HepG2 (cell line): Measurements from ENCODE around the gene KIF1C. TPM values are rescaled to one million over a fixed set of nuclear protein-coding genes. Genes with fewer than 3 reads are reported as not detected.
A peak's percentile ranks its signal among the peaks of the same experiment; 100 is the strongest.

Experiments used
- ATAC-seq: fragments of 200-7000 bp; cut with Tn5 transposase; 3 replicates; pipeline ENCODE4 v1.9.1; 2020; ENCODE audit warnings: mild to moderate bottlenecking, moderate library complexity
- BruUV-seq: library from RNA; stranded (reverse); fragments of 400-500 nt; replicated peaks from 2 replicates; lab custom pipeline; 2021; lab: Mats Ljungman, UMichigan
- CTCF ChIA-PET: fragments of 300-600 bp; formaldehyde crosslinking; extraction: SDS; loops from one replicate; lab custom pipeline; 2021; ENCODE audit warnings: low total read pairs, inconsistent platforms, low intra/inter-chr PET ratio; lab: Yijun Ruan, JAX
- POLR2A ChIA-PET: fragments of 350-600 bp; sonication (Branson Sonifier 250); formaldehyde crosslinking; loops from one replicate; lab custom pipeline; 2020; ENCODE audit warnings: antibody characterized with exemption, inconsistent platforms; lab: Yijun Ruan, JAX
- DNase-seq: peaks from one replicate; pipeline ENCODE4 v3.0.0-alpha.2; 2015; ENCODE audit warnings: low spot score
- FAIRE-seq: peaks from 3 replicates; lab custom pipeline; 2011; peaks lifted over from hg19 to GRCh38; lab: Jason Lieb, UNC
- H2AFZ ChIP-seq: one replicate; pipeline ENCODE4 v1.6.1; 2011; ENCODE audit warnings: low read length, inconsistent platforms
- H3K27ac ChIP-seq: fragments of 300-600 bp; 3 replicates; pipeline ENCODE4 v1.8.0; 2011; ENCODE audit warnings: mixed run types, mild to moderate bottlenecking, mixed read lengths, low read length, inconsistent platforms; ENCODE audit not compliant: insufficient read depth; ENCODE audit errors: extremely low read length
- H3K27me3 ChIP-seq, 2 experiments: fragments of 200-600 bp in 1 of 2; 2 replicates in 1 of 2; 3 replicates in 1 of 2; pipeline versions ENCODE4 v1.6.0 to v1.8.0; 2011; ENCODE audit warnings: low read length in 2 of 2, mild to moderate bottlenecking in 2 of 2, moderate library complexity in 2 of 2, inconsistent platforms in 1 of 2; ENCODE audit not compliant: insufficient read depth in 2 of 2, control insufficient read depth in 1 of 2
- H3K36me3 ChIP-seq, 2 experiments: fragments of 200-600 bp in 1 of 2; replicated peaks in 1 of 2; 2 replicates in 1 of 2; 3 replicates in 1 of 2; pipeline versions ENCODE4 v1.5.1 to v1.8.0; 2011; ENCODE audit warnings: low read length in 2 of 2, inconsistent platforms in 1 of 2; ENCODE audit not compliant: insufficient read depth in 2 of 2, control insufficient read depth in 1 of 2
- H3K4me1 ChIP-seq: 2 replicates; pipeline ENCODE4 v1.5.1; 2012; ENCODE audit warnings: low read length, inconsistent platforms; ENCODE audit not compliant: insufficient read depth
- H3K4me2 ChIP-seq: 2 replicates; pipeline ENCODE4 v1.6.0; 2011; ENCODE audit warnings: low read depth, low read length, inconsistent platforms
- H3K4me3 ChIP-seq, 3 experiments: fragments of 200-600 bp in 1 of 3; sonication (generic), shearing (Covaris generic) in 1 of 3; replicated peaks in 1 of 3; 2 replicates each; pipeline ENCODE4 v1.5.1; 2011 to 2016; ENCODE audit warnings: low read length in 3 of 3, inconsistent platforms in 2 of 3, low read depth in 2 of 3, mild to moderate bottlenecking in 2 of 3, control low read depth in 1 of 3, mixed read lengths in 1 of 3; ENCODE audit not compliant: insufficient read depth in 1 of 3
- H3K79me2 ChIP-seq: one replicate; pipeline ENCODE4 v1.6.1; 2011; ENCODE audit warnings: low read length, inconsistent platforms; ENCODE audit not compliant: insufficient read depth
- H3K9ac ChIP-seq: 2 replicates; pipeline ENCODE4 v1.6.0; 2011; ENCODE audit warnings: mild to moderate bottlenecking, low read depth, low read length, inconsistent platforms; ENCODE audit not compliant: insufficient read depth
- H3K9me3 ChIP-seq: 2 replicates; pipeline ENCODE4 v1.5.1; 2012; ENCODE audit warnings: mild to moderate bottlenecking, low read length
- H4K20me1 ChIP-seq: 2 replicates; pipeline ENCODE4 v1.6.0; 2011; ENCODE audit warnings: inconsistent platforms, mild to moderate bottlenecking, low read length, moderate library complexity; ENCODE audit not compliant: insufficient read depth
- AHDC1 ChIP-seq: sonication (generic); formaldehyde crosslinking; IDR thresholded peaks from 2 replicates; pipeline ENCODE4 v1.5.1; 2020; ENCODE audit warnings: mild to moderate bottlenecking, missing genetic modification reagents, borderline replicate concordance
- CCDC6 ChIP-seq: sonication (generic); formaldehyde crosslinking; IDR thresholded peaks from 2 replicates; pipeline ENCODE4 v1.8.1; 2022; ENCODE audit warnings: mild to moderate bottlenecking, missing genetic modification reagents, moderate library complexity
- GATAD1 ChIP-seq: IDR thresholded peaks from 2 replicates; pipeline ENCODE4 v1.6.1; 2016; ENCODE audit warnings: missing genetic modification reagents, missing compliant biosample characterization
- MAFF ChIP-seq: IDR thresholded peaks from 2 replicates; pipeline ENCODE4 v1.6.1; 2011; ENCODE audit warnings: low read depth, low read length, improper control_type of control experiment
- MAFK ChIP-seq, 2 experiments: IDR thresholded peaks in 1 of 2; conservative IDR thresholded peaks in 1 of 2; 2 replicates each; pipeline ENCODE4 v1.6.1; 2011; ENCODE audit warnings: improper control_type of control experiment in 2 of 2, low read length in 2 of 2
- ZBTB8A ChIP-seq: sonication (generic); formaldehyde crosslinking; IDR thresholded peaks from 2 replicates; pipeline ENCODE4 v1.4.0; 2020; ENCODE audit warnings: mild to moderate bottlenecking, low read depth, missing genetic modification reagents, borderline replicate concordance
- ZFP90 ChIP-seq: sonication (generic); formaldehyde crosslinking; IDR thresholded peaks from 2 replicates; pipeline ENCODE4 v1.8.0; 2022; ENCODE audit warnings: missing genetic modification reagents, mild to moderate bottlenecking, inconsistent platforms, borderline replicate concordance
- WGBS: methylation state at CpG from one replicate; pipeline ENCODE4 v1.1.6; 2017; ENCODE audit warnings: low lambda C conversion rate; 5-methylcytosine and 5-hydroxymethylcytosine counted together
- in situ Hi-C: cut with HindIII; loops from 2 replicates; pipeline ENCODE4 v1.10.0; 2017; ENCODE audit warnings: low pct_unique_long_range_greater_than_20kb; ENCODE audit not compliant: extremely low pct_ligation_motif_present
- intact Hi-C: fragments of 100-400 bp; cut with micrococcal nuclease; formaldehyde crosslinking; loops from one replicate; pipeline ENCODE4 v1.10.0; 2022; ENCODE audit not compliant: unreplicated experiment
- polyA plus RNA-seq, 8 experiments: library from polyadenylated mRNA; depleted of rRNA in 3 of 8; stranded (reverse) in 7 of 8; unstranded in 1 of 8; fragments of >200 nt; fragmentation: Illumina TruSeq in 4 of 8; extraction: Trizol in 4 of 8; gene quantifications; 2 replicates each; pipeline versions ENCODE4 v1.2.1 to v1.2.3, GENCODE V29; 2011 to 2016; ENCODE audit warnings: low read depth in 4 of 8, missing spikeins in 1 of 8, mixed read lengths in 1 of 8; ENCODE audit not compliant: insufficient read depth in 1 of 8
- total RNA-seq, 5 experiments: library from RNA; depleted of rRNA; stranded (reverse); fragments of >200 nt; fragmentation: Illumina TruSeq; extraction: Trizol; gene quantifications; 2 replicates each; pipeline ENCODE4 v1.2.3, GENCODE V29; 2016; ENCODE audit warnings: low read depth in 1 of 5
- TF ChIP-seq, protein P1 (sequence below): sonication (generic); formaldehyde crosslinking; IDR thresholded peaks from 2 replicates; pipeline ENCODE4 v1.4.0; 2020; ENCODE audit warnings: missing genetic modification reagents

Gene KIF1C
- total and polyA plus RNA-seq, 2 of the 13 experiments (the other 11 are each of a cell fraction or from before 2014, with no cell fraction given), result 70.0 to 104 TPM

GRCh38 chr17:5065227-5065744, 67.5 kb downstream of the KIF1C start:
- no TSS peak for BruUV-seq
- Histone ChIP-seq H3K9me3 (no peaks in the 10 kb centered on the region), H3K4me1 (peaks cover 17% of the 10 kb centered on the region), H3K4me2 (no peak overlapping the region), H3K27me3 (no peaks in the 10 kb centered on the region), H4K20me1 (no peaks in the 10 kb centered on the region), H3K9ac (no peak overlapping the region), H3K4me3 (no peak overlapping the region), H3K27ac (no peak overlapping the region), H3K79me2 (no peaks in the 10 kb centered on the region), H2AFZ (no peak overlapping the region), H3K36me3 (no peaks in the 10 kb centered on the region)
- no peak for DNase-seq
- intact Hi-C loops, result loop anchor here (10.0 kb wide), 1 partner anchor 160 kb away; the partner anchor contains the start of gene CHRNE
- 0% methylated on average over 1 of the region's 1 CpG for WGBS
- TF ChIP-seq ZFP90 (CRISPR knock-in tag) (no peak), MAFK (conservative IDR thresholded peaks at IDR 0.05 in 1 of 2, IDR thresholded peaks at IDR 0.05 in 1 of 2; ENCODE audit: low read length in 2 of 2) (peak; percentile 32 to 66; a peak in 3 of 4 replicates), MAFF (peak; percentile 36; the same call in 1 of the 2 replicates)
- CTCF ChIA-PET, result no interaction called here
- no peak for FAIRE-seq
- POLR2A ChIA-PET, result interaction anchor here (0.6 kb wide), 1 partner anchor 86 kb away, joined by 3 read pairs; no protein-coding TSS in a partner anchor
- no peak for ATAC-seq
- in situ Hi-C loops, result loop anchor here (5.0 kb wide), 1 partner anchor 88 kb away; no protein-coding TSS in a partner anchor

- H4K20me1 ChIP-seq, result no peaks in the 10 kb centered on the region
- in situ Hi-C loops, result loop anchor here (5.0 kb wide), 1 partner anchor 91 kb away; no protein-coding TSS in a partner anchor
- intact Hi-C loops, result loop anchor here (10.0 kb wide), 1 partner anchor 163 kb away; the partner anchor contains the start of gene CHRNE
- DNase-seq (no peak), FAIRE-seq (no peak), ATAC-seq (no peak)
- no peak overlapping the region for H3K4me2 ChIP-seq
- H3K9me3 ChIP-seq, result no peaks in the 10 kb centered on the region
- ChIA-PET POLR2A (no interaction called here), CTCF (no interaction called here)
- no peaks in the 10 kb centered on the region for H3K27me3 ChIP-seq
- 77% methylated on average over 3 of the region's 3 CpGs for WGBS
- H2AFZ ChIP-seq, result no peak overlapping the region
- H3K9ac ChIP-seq, result no peak overlapping the region
- BruUV-seq, result no TSS peak
- no peaks in the 10 kb centered on the region for H3K36me3 ChIP-seq
- no peak overlapping the region for H3K27ac ChIP-seq
- peaks cover 26% of the 10 kb centered on the region for H3K4me1 ChIP-seq
- no peaks in the 10 kb centered on the region for H3K79me2 ChIP-seq
- no peak overlapping the region for H3K4me3 ChIP-seq
- TF ChIP-seq GATAD1 (CRISPR knock-in tag) (no peak), AHDC1 (CRISPR knock-in tag) (no peak), ZBTB8A (no peak), CCDC6 (CRISPR knock-in tag) (no peak)
- TF ChIP-seq, protein P1, sequence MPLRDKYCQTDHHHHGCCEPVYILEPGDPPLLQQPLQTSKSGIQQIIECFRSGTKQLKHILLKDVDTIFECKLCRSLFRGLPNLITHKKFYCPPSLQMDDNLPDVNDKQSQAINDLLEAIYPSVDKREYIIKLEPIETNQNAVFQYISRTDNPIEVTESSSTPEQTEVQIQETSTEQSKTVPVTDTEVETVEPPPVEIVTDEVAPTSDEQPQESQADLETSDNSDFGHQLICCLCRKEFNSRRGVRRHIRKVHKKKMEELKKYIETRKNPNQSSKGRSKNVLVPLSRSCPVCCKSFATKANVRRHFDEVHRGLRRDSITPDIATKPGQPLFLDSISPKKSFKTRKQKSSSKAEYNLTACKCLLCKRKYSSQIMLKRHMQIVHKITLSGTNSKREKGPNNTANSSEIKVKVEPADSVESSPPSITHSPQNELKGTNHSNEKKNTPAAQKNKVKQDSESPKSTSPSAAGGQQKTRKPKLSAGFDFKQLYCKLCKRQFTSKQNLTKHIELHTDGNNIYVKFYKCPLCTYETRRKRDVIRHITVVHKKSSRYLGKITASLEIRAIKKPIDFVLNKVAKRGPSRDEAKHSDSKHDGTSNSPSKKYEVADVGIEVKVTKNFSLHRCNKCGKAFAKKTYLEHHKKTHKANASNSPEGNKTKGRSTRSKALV (CRISPR knock-in tag), result no peak
These were observed 70.5 kb downstream of the KIF1C start for GRCh38 chr17:5068236-5068635.
